ENCODE data around the gene FGF3.

- TF ChIP-seq POLR2A (IDR thresholded peaks at IDR 0.05; ENCODE audit: low read length) (no peak), GATA1 (IDR thresholded peaks at IDR 0.05; ENCODE audit: low read depth, low read length) (no peak)
Measured at GRCh38 chr11:69820441-69820840, 1.2 kb upstream of the FGF3 start.

All from erythroblast (primary cell).